HepG2 (cell line): ENCODE measurements around the gene COPS6. TPM values are rescaled to one million over a fixed set of nuclear protein-coding genes. Genes with fewer than 3 reads are reported as not detected.

Experiments used
- ARID3A ChIP-seq: IDR thresholded peaks from 2 replicates; pipeline ENCODE4 v1.6.1; 2012; ENCODE audit warnings: low read depth, low read length, improper control_type of control experiment
- CHD2 ChIP-seq: IDR thresholded peaks from 2 replicates; pipeline ENCODE4 v1.6.1; 2011; ENCODE audit warnings: low read depth, low read length, improper control_type of control experiment
- FOSL1 ChIP-seq: sonication (generic); formaldehyde crosslinking; IDR thresholded peaks from 2 replicates; pipeline ENCODE4 v1.9.0; 2021; ENCODE audit warnings: missing genetic modification reagents, borderline replicate concordance
- HCFC1 ChIP-seq: fragments of 150-350 bp; IDR thresholded peaks from 2 replicates; pipeline ENCODE4 v1.6.1; 2014; ENCODE audit warnings: low read depth, low read length
- HOXA5 ChIP-seq: sonication (generic); formaldehyde crosslinking; IDR thresholded peaks from 2 replicates; pipeline ENCODE4 v1.4.0; 2020; ENCODE audit warnings: missing genetic modification reagents
- HOXA7 ChIP-seq: sonication (generic); formaldehyde crosslinking; IDR thresholded peaks from 2 replicates; pipeline ENCODE4 v1.8.1; 2022; ENCODE audit warnings: mild to moderate bottlenecking, missing genetic modification reagents, moderate library complexity
- MAFK ChIP-seq, 2 experiments: IDR thresholded peaks in 1 of 2; conservative IDR thresholded peaks in 1 of 2; 2 replicates each; pipeline ENCODE4 v1.6.1; 2011; ENCODE audit warnings: improper control_type of control experiment in 2 of 2, low read length in 2 of 2
- MEIS1 ChIP-seq: sonication (generic); formaldehyde crosslinking; IDR thresholded peaks from 2 replicates; pipeline ENCODE4 v1.9.0; 2021; ENCODE audit warnings: mild to moderate bottlenecking, missing genetic modification reagents, moderate library complexity, borderline replicate concordance
- SMAD1 ChIP-seq: sonication (generic); formaldehyde crosslinking; IDR thresholded peaks from 2 replicates; pipeline ENCODE4 v1.4.0; 2020; ENCODE audit warnings: missing genetic modification reagents, low read depth, mild to moderate bottlenecking, borderline replicate concordance
- SOX13 ChIP-seq, 3 experiments: fragments of 450-650 bp in 1 of 3; sonication (generic) in 1 of 3; formaldehyde crosslinking in 1 of 3; IDR thresholded peaks in 2 of 3; conservative IDR thresholded peaks in 1 of 3; 2 replicates each; pipeline versions ENCODE4 v1.5.0 to v1.6.1; 2016 to 2020; ENCODE audit warnings: antibody characterized with exemption in 1 of 3, mild to moderate bottlenecking in 1 of 3, missing compliant biosample characterization in 1 of 3, missing genetic modification reagents in 1 of 3, moderate library complexity in 1 of 3
- SP4 ChIP-seq: sonication (generic); formaldehyde crosslinking; IDR thresholded peaks from 2 replicates; pipeline ENCODE4 v1.8.1; 2023; ENCODE audit warnings: mild to moderate bottlenecking, missing genetic modification reagents
- ZFP91 ChIP-seq: sonication (generic); formaldehyde crosslinking; IDR thresholded peaks from 2 replicates; pipeline ENCODE4 v1.9.0; 2022; ENCODE audit warnings: missing genetic modification reagents, mild to moderate bottlenecking, borderline replicate concordance
- ZNF101 ChIP-seq: sonication (generic); formaldehyde crosslinking; IDR thresholded peaks from 2 replicates; pipeline ENCODE4 v1.4.0; 2020; ENCODE audit warnings: mild to moderate bottlenecking, low read depth, missing genetic modification reagents, borderline replicate concordance
- ZNF12 ChIP-seq: sonication (generic); formaldehyde crosslinking; IDR thresholded peaks from 2 replicates; pipeline ENCODE4 v1.5.0; 2020; ENCODE audit warnings: missing genetic modification reagents
- ZNF343 ChIP-seq: sonication (generic); formaldehyde crosslinking; IDR thresholded peaks from 2 replicates; pipeline ENCODE4 v1.4.0; 2020; ENCODE audit warnings: mild to moderate bottlenecking, missing genetic modification reagents
- ZNF441 ChIP-seq: sonication (generic); formaldehyde crosslinking; IDR thresholded peaks from 2 replicates; pipeline ENCODE4 v1.7.0; 2021; ENCODE audit warnings: missing genetic modification reagents, borderline replicate concordance
- ZNF468 ChIP-seq: sonication (generic); formaldehyde crosslinking; IDR thresholded peaks from 2 replicates; pipeline ENCODE4 v1.8.0; 2022; ENCODE audit warnings: mild to moderate bottlenecking, moderate library complexity, missing genetic modification reagents
- ZNF546 ChIP-seq: sonication (generic); formaldehyde crosslinking; conservative IDR thresholded peaks from 2 replicates; pipeline ENCODE4 v1.8.1; 2023; ENCODE audit warnings: mild to moderate bottlenecking, missing genetic modification reagents
- ZNF597 ChIP-seq: sonication (generic); formaldehyde crosslinking; IDR thresholded peaks from 2 replicates; pipeline ENCODE4 v1.5.0; 2020; ENCODE audit warnings: missing genetic modification reagents
- ZNF740 ChIP-seq: sonication (generic); formaldehyde crosslinking; IDR thresholded peaks from 2 replicates; pipeline ENCODE4 v1.4.0; 2020; ENCODE audit warnings: missing genetic modification reagents
- ZNF773 ChIP-seq: sonication (generic); formaldehyde crosslinking; IDR thresholded peaks from 2 replicates; pipeline ENCODE4 v1.4.0; 2020; ENCODE audit warnings: missing genetic modification reagents, borderline replicate concordance
- ZNF83 ChIP-seq: sonication (generic); formaldehyde crosslinking; IDR thresholded peaks from 2 replicates; pipeline ENCODE4 v1.4.0; 2020; ENCODE audit warnings: missing genetic modification reagents, mild to moderate bottlenecking, borderline replicate concordance
- polyA plus RNA-seq, 8 experiments: library from polyadenylated mRNA; depleted of rRNA in 3 of 8; stranded (reverse) in 7 of 8; unstranded in 1 of 8; fragments of >200 nt; fragmentation: Illumina TruSeq in 4 of 8; extraction: Trizol in 4 of 8; gene quantifications; 2 replicates each; pipeline versions ENCODE4 v1.2.1 to v1.2.3, GENCODE V29; 2011 to 2016; ENCODE audit warnings: low read depth in 4 of 8, missing spikeins in 1 of 8, mixed read lengths in 1 of 8; ENCODE audit not compliant: insufficient read depth in 1 of 8
- total RNA-seq, 5 experiments: library from RNA; depleted of rRNA; stranded (reverse); fragments of >200 nt; fragmentation: Illumina TruSeq; extraction: Trizol; gene quantifications; 2 replicates each; pipeline ENCODE4 v1.2.3, GENCODE V29; 2016; ENCODE audit warnings: low read depth in 1 of 5

Gene COPS6
- total and polyA plus RNA-seq, 2 of the 13 experiments (the other 11 are each of a cell fraction or from before 2014, with no cell fraction given) = 33.4 to 117 TPM

GRCh38 chr7:100126931-100127865 lies 38.4 kb downstream of the COPS6 start, which contains the start of gene MBLAC1 (continued):
- TF ChIP-seq ARID3A (no peak), ZNF83 (CRISPR knock-in tag) (0 out of 2 replicates have a peak, but pooled peaks have one; percentile 6), HCFC1 (peak; percentile 26; the same call in 1 of the 2 replicates), MAFK (conservative IDR thresholded peaks at IDR 0.05 in 1 of 2, IDR thresholded peaks at IDR 0.05 in 1 of 2; ENCODE audit: low read length in 2 of 2) (no peak), ZFP91 (CRISPR knock-in tag) (peak; percentile 71), SP4 (peak; percentile 52), MEIS1 (CRISPR knock-in tag) (no peak), ZNF12 (CRISPR knock-in tag) (no peak), FOSL1 (CRISPR knock-in tag) (no peak), CHD2 (0 out of 2 replicates have a peak, but pooled peaks have one; percentile 44), SOX13 (IDR thresholded peaks at IDR 0.05) (no peak), SOX13 (CRISPR knock-in tag; conservative IDR thresholded peaks at IDR 0.05 in 1 of 2, IDR thresholded peaks at IDR 0.05 in 1 of 2) (0 out of 4 replicates have a peak, but pooled peaks of 1 of the 2 experiments have one; percentile 3), ZNF441 (CRISPR knock-in tag) (peak; percentile 32; the same call in 1 of the 2 replicates), ZNF343 (0 out of 2 replicates have a peak, but pooled peaks have one; percentile 34), ZNF740 (CRISPR knock-in tag) (peak; percentile 57), HOXA5 (peak; percentile 67; the same call in 1 of the 2 replicates), ZNF468 (peak; percentile 50; the same call in 1 of the 2 replicates), ZNF773 (peak; percentile 33; the same call in 1 of the 2 replicates), ZNF101 (CRISPR knock-in tag) (peak; percentile 43; the same call in 1 of the 2 replicates), HOXA7 (CRISPR knock-in tag) (no peak), ZNF597 (CRISPR knock-in tag) (no peak; the same call in 1 of the 2 replicates), ZNF546 (CRISPR knock-in tag) (0 out of 2 replicates have a peak, but pooled peaks have one; percentile 21), SMAD1 (CRISPR knock-in tag) (peak; percentile 29; the same call in 1 of the 2 replicates)
